IMR-90 (cell line): ENCODE results near the gene SPIN3. TPM values are rescaled to one million over a fixed set of nuclear protein-coding genes. Genes with fewer than 3 reads are reported as not detected.

Experiments used
- ATAC-seq: fragments of 200-7000 bp; cut with Tn5 transposase; 2 replicates; pipeline ENCODE4 v1.9.1; 2020; ENCODE audit warnings: low read depth, mild to moderate bottlenecking, moderate library complexity
- BruUV-seq: library from RNA; stranded (reverse); fragments of 400-500 nt; replicated peaks from 2 replicates; lab custom pipeline; 2021; lab: Mats Ljungman, UMichigan
- CTCF ChIA-PET: fragments of 300-600 bp; formaldehyde crosslinking; extraction: SDS; loops from one replicate; lab custom pipeline; 2021; ENCODE audit warnings: antibody characterized with exemption; lab: Yijun Ruan, JAX
- POLR2A ChIA-PET: fragments of 300-600 bp; sonication (Branson Sonifier 250); formaldehyde crosslinking; loops from one replicate; lab custom pipeline; 2022; ENCODE audit warnings: antibody characterized with exemption; ENCODE audit not compliant: unreplicated experiment; lab: Charles Lee
- DNase-seq: peaks from one replicate; pipeline ENCODE4 v3.0.0; 2013
- H2AFZ ChIP-seq: replicated peaks from 2 replicates; pipeline ENCODE3; 2013; ENCODE audit warnings: low read length, mild to moderate bottlenecking; ENCODE audit not compliant: poor library complexity
- H2AK5ac ChIP-seq: 2 replicates; pipeline ENCODE4 v1.6.1; 2013; ENCODE audit warnings: low read depth, low read length, inconsistent platforms
- H2AK9ac ChIP-seq: replicated peaks from 2 replicates; pipeline ENCODE3; 2013; ENCODE audit warnings: mild to moderate bottlenecking, low read depth, low read length, moderate library complexity; ENCODE audit not compliant: poor library complexity
- H2BK120ac ChIP-seq: 2 replicates; pipeline ENCODE4 v1.6.1; 2013; ENCODE audit warnings: low read depth, low read length, inconsistent platforms
- H2BK15ac ChIP-seq: 3 replicates; pipeline ENCODE4 v1.6.1; 2013; ENCODE audit warnings: low read depth, low read length, inconsistent platforms
- H2BK20ac ChIP-seq: 2 replicates; pipeline ENCODE4 v1.6.1; 2013; ENCODE audit warnings: low read depth, mild to moderate bottlenecking, inconsistent platforms, low read length, moderate library complexity
- H2BK5ac ChIP-seq: 2 replicates; pipeline ENCODE4 v1.6.1; 2013; ENCODE audit warnings: mild to moderate bottlenecking, low read depth, low read length, inconsistent platforms; ENCODE audit not compliant: poor library complexity, severe bottlenecking
- H3K14ac ChIP-seq: replicated peaks from 2 replicates; pipeline ENCODE4 v1.6.1; 2013; ENCODE audit warnings: low read depth, low read length, inconsistent platforms
- H3K18ac ChIP-seq: 2 replicates; pipeline ENCODE4 v1.6.1; 2013; ENCODE audit warnings: low read depth, low read length, control low read depth
- H3K23ac ChIP-seq: 2 replicates; pipeline ENCODE4 v1.6.1; 2013; ENCODE audit warnings: low read depth, low read length, inconsistent platforms
- H3K27ac ChIP-seq: 2 replicates; pipeline ENCODE4 v1.5.1; 2013; ENCODE audit warnings: mild to moderate bottlenecking, control low read depth, low read length; ENCODE audit not compliant: insufficient read depth
- H3K27me3 ChIP-seq: 2 replicates; pipeline ENCODE4 v1.6.1; 2013; ENCODE audit warnings: low read length; ENCODE audit not compliant: control insufficient read depth, insufficient read depth
- H3K36me3 ChIP-seq: 2 replicates; pipeline ENCODE4 v1.6.1; 2013; ENCODE audit warnings: low read length, mixed read lengths; ENCODE audit not compliant: control insufficient read depth, insufficient read depth
- H3K4ac ChIP-seq: 2 replicates; pipeline ENCODE4 v1.6.1; 2013; ENCODE audit warnings: low read depth, low read length, inconsistent platforms
- H3K4me1 ChIP-seq: 2 replicates; pipeline ENCODE4 v1.6.1; 2013; ENCODE audit warnings: low read length, mixed read lengths; ENCODE audit not compliant: control insufficient read depth, insufficient read depth
- H3K4me2 ChIP-seq: 2 replicates; pipeline ENCODE4 v1.6.1; 2013; ENCODE audit warnings: low read depth, mild to moderate bottlenecking, control low read depth, low read length, moderate library complexity
- H3K4me3 ChIP-seq: 2 replicates; pipeline ENCODE4 v1.5.1; 2013; ENCODE audit warnings: low read depth, mild to moderate bottlenecking, control low read depth, low read length, moderate library complexity; ENCODE audit not compliant: insufficient read depth
- H3K56ac ChIP-seq: 2 replicates; pipeline ENCODE4 v1.6.1; 2013; ENCODE audit warnings: low read length, inconsistent platforms; ENCODE audit not compliant: insufficient read depth; ENCODE audit errors: extremely low read depth
- H3K79me1 ChIP-seq, 2 experiments: 2 replicates each; pipeline ENCODE4 v1.6.1; 2013; ENCODE audit warnings: low read length in 2 of 2, inconsistent platforms in 1 of 2, low read depth in 1 of 2
- H3K9ac ChIP-seq: 2 replicates; pipeline ENCODE4 v1.6.1; 2013; ENCODE audit warnings: low read depth, low read length, control low read depth
- H3K9me1 ChIP-seq: 2 replicates; pipeline ENCODE4 v1.6.1; 2013; ENCODE audit warnings: low read length, inconsistent platforms; ENCODE audit not compliant: insufficient read depth
- H3K9me3 ChIP-seq: 2 replicates; pipeline ENCODE4 v1.6.1; 2013; ENCODE audit warnings: low read length; ENCODE audit not compliant: control insufficient read depth, insufficient read depth
- H4K20me1 ChIP-seq: 2 replicates; pipeline ENCODE4 v1.6.1; 2013; ENCODE audit warnings: low read length, inconsistent platforms; ENCODE audit not compliant: insufficient read depth
- H4K5ac ChIP-seq: 2 replicates; pipeline ENCODE4 v1.6.1; 2013; ENCODE audit warnings: mild to moderate bottlenecking, low read depth, low read length, control low read depth
- H4K8ac ChIP-seq, 2 experiments: 2 replicates each; pipeline ENCODE4 v1.6.1; 2013; ENCODE audit warnings: low read depth in 2 of 2, low read length in 2 of 2, control low read depth in 1 of 2, inconsistent platforms in 1 of 2
- H4K91ac ChIP-seq: 2 replicates; pipeline ENCODE4 v1.6.1; 2013; ENCODE audit warnings: low read depth, low read length, inconsistent platforms; ENCODE audit not compliant: insufficient read depth
- BHLHE40 ChIP-seq: fragments of 150-350 bp; IDR thresholded peaks from 2 replicates; pipeline ENCODE4 v1.6.1; 2016; ENCODE audit warnings: mild to moderate bottlenecking, low read depth, low read length
- CEBPB ChIP-seq: IDR thresholded peaks from 2 replicates; pipeline ENCODE4 v1.6.1; 2012; ENCODE audit warnings: low read depth, low read length, improper control_type of control experiment
- CHD1 ChIP-seq: IDR thresholded peaks from 2 replicates; pipeline ENCODE4 v1.6.1; 2012; ENCODE audit warnings: low read depth, low read length, improper control_type of control experiment
- CTCF ChIP-seq: conservative IDR thresholded peaks from 2 replicates; pipeline ENCODE4 v1.5.1; 2012; ENCODE audit warnings: mild to moderate bottlenecking, low read depth, low read length, improper control_type of control experiment
- ELK1 ChIP-seq: fragments of 150-350 bp; IDR thresholded peaks from 2 replicates; pipeline ENCODE4 v1.6.1; 2016; ENCODE audit warnings: low read depth, mild to moderate bottlenecking, low read length, moderate library complexity, borderline replicate concordance
- FOS ChIP-seq: fragments of 150-350 bp; IDR thresholded peaks from 2 replicates; pipeline ENCODE4 v1.6.1; 2016; ENCODE audit warnings: low read depth, low read length
- MAFK ChIP-seq: IDR thresholded peaks from 2 replicates; pipeline ENCODE4 v1.6.1; 2012; ENCODE audit warnings: low read depth, low read length, improper control_type of control experiment
- MAZ ChIP-seq: IDR thresholded peaks from 2 replicates; pipeline ENCODE4 v1.6.1; 2012; ENCODE audit warnings: low read depth, mild to moderate bottlenecking, low read length, improper control_type of control experiment, moderate library complexity, borderline replicate concordance
- MXI1 ChIP-seq: IDR thresholded peaks from 2 replicates; pipeline ENCODE4 v1.6.1; 2012; ENCODE audit warnings: low read depth, mild to moderate bottlenecking, low read length, moderate library complexity, borderline replicate concordance
- NFE2L2 ChIP-seq: fragments of 150-350 bp; IDR thresholded peaks from 2 replicates; pipeline ENCODE4 v1.6.1; 2016; ENCODE audit warnings: low read depth, mild to moderate bottlenecking, low read length
- POLR2A ChIP-seq: IDR thresholded peaks from 2 replicates; pipeline ENCODE4 v1.6.1; 2012; ENCODE audit warnings: mild to moderate bottlenecking, low read depth, low read length
- RAD21 ChIP-seq: IDR thresholded peaks from 2 replicates; pipeline ENCODE4 v1.6.1; 2012; ENCODE audit warnings: low read length, improper control_type of control experiment
- RCOR1 ChIP-seq: IDR thresholded peaks from 2 replicates; pipeline ENCODE4 v1.6.1; 2012; ENCODE audit warnings: mild to moderate bottlenecking, low read length, improper control_type of control experiment; ENCODE audit not compliant: insufficient replicate concordance
- RFX5 ChIP-seq: IDR thresholded peaks from 2 replicates; pipeline ENCODE4 v1.8.0; 2012; ENCODE audit warnings: low read depth, mild to moderate bottlenecking, low read length, moderate library complexity
- SMC3 ChIP-seq: fragments of 150-350 bp; IDR thresholded peaks from 2 replicates; pipeline ENCODE4 v1.6.1; 2016; ENCODE audit warnings: low read depth, mild to moderate bottlenecking, antibody characterized with exemption, low read length, moderate library complexity
- USF2 ChIP-seq: fragments of 150-350 bp; IDR thresholded peaks from 2 replicates; pipeline ENCODE4 v1.6.1; 2017; ENCODE audit warnings: mild to moderate bottlenecking, antibody characterized with exemption, low read length, low read depth
- WGBS, 2 experiments: methylation state at CpG; one replicate each; pipeline versions ENCODE4 v1.1.5 to v1.1.7; 2013; ENCODE audit warnings: missing lambda C conversion rate in 2 of 2; ENCODE audit not compliant: insufficient read length in 1 of 2; ENCODE audit errors: extremely low coverage in 2 of 2; 5-methylcytosine and 5-hydroxymethylcytosine counted together
- dilution Hi-C: fragments of 300-500 bp; cut with HindIII; formaldehyde crosslinking; loops from one replicate; pipeline ENCODE4 v1.14.3; 2018; ENCODE audit warnings: low sequenced_read_pairs; ENCODE audit not compliant: unreplicated experiment
- in situ Hi-C: fragments of 300-500 bp; cut with MboI; formaldehyde crosslinking; loops from 3 replicates; pipeline ENCODE4 v1.14.3; 2019; ENCODE audit warnings: low sequenced_read_pairs, inconsistent platforms, mixed read lengths
- intact Hi-C: fragments of 100-400 bp; cut with micrococcal nuclease; formaldehyde crosslinking; loops from 2 replicates; pipeline ENCODE4 v1.10.0; 2022
- polyA plus RNA-seq, 3 experiments: library from polyadenylated mRNA; depleted of rRNA; stranded (reverse); fragments of >200 nt; gene quantifications; 2 replicates each; pipeline ENCODE4 v1.2.3, GENCODE V29; 2012; ENCODE audit warnings: low replicate concordance in 1 of 3
- total RNA-seq: library from RNA; depleted of rRNA; stranded (reverse); fragments of >200 nt; gene quantifications from 2 replicates; pipeline ENCODE4 v1.2.3, GENCODE V29; 2012

Gene SPIN3
- total and polyA plus RNA-seq, 2 of the 4 experiments (the other 2 are of a cell fraction), result 4.3 to 5.3 TPM

- no peak overlapping the region for H4K8ac ChIP-seq
- H3K27me3 ChIP-seq, result no peaks in the 10 kb centered on the region
- no peak for ATAC-seq
- WGBS, 2 experiments, result 25% methylated on average over 2 of the region's 3 CpGs; no CpG with 5 or more reads in 1 of the 2 experiments
- no peaks in the 10 kb centered on the region for H4K20me1 ChIP-seq
- no peaks in the 10 kb centered on the region for H3K79me1 ChIP-seq
- DNase-seq, result no peak
- no peak overlapping the region for H2BK120ac ChIP-seq
- no peak overlapping the region for H3K9ac ChIP-seq
- dilution Hi-C loops, result no loop called here
- no peak overlapping the region for H2AFZ ChIP-seq
- H3K9me1 ChIP-seq, result no peaks in the 10 kb centered on the region
- H2BK5ac ChIP-seq, result no peak overlapping the region
- H3K4me3 ChIP-seq, result no peak overlapping the region
- ChIA-PET CTCF (no interaction called here), POLR2A (no interaction called here)
- H2AK9ac ChIP-seq, result no peak overlapping the region
- no peak overlapping the region for H4K5ac ChIP-seq
- no peak overlapping the region for H2BK20ac ChIP-seq
- H4K91ac ChIP-seq, result no peak overlapping the region
- intact Hi-C loops, result no loop called here
- no peak overlapping the region for H2BK15ac ChIP-seq
- H3K4me2 ChIP-seq, result no peak overlapping the region
- H3K36me3 ChIP-seq, result no peaks in the 10 kb centered on the region
- H3K9me3 ChIP-seq, result no peaks in the 10 kb centered on the region
- no peak overlapping the region for H3K4ac ChIP-seq
- no peak overlapping the region for H3K14ac ChIP-seq
- no peak for TF ChIP-seq MAFK
- no peak for TF ChIP-seq USF2
- TF ChIP-seq FOS, result no peak
- TF ChIP-seq NFE2L2, result no peak
- TF ChIP-seq CTCF, result no peak
- no peak for TF ChIP-seq CEBPB
- TF ChIP-seq CHD1, result no peak
- no peak for TF ChIP-seq RAD21
- no peak for TF ChIP-seq MAZ
- no peak for TF ChIP-seq RCOR1
- no peak for TF ChIP-seq SMC3
- no peak for TF ChIP-seq RFX5
- no peak for TF ChIP-seq ELK1
- no peak for TF ChIP-seq MXI1
- TF ChIP-seq BHLHE40, result no peak
- TF ChIP-seq POLR2A, result no peak
- H3K23ac ChIP-seq, result no peak overlapping the region
- H2AK5ac ChIP-seq, result no peak overlapping the region
- in situ Hi-C loops, result no loop called here
- no peaks in the 10 kb centered on the region for H3K4me1 ChIP-seq
- no TSS peak for BruUV-seq
- no peak overlapping the region for H3K27ac ChIP-seq
- no peak overlapping the region for H3K56ac ChIP-seq
- H3K18ac ChIP-seq, result no peak overlapping the region
Measured at GRCh38 chrX:56943264-56943663, 52.1 kb downstream of the SPIN3 start.
